BLaER1 (cell line): ENCODE measurements around the gene SYNGR1.

Source experiments
- H3K27ac ChIP-seq: shearing (Covaris generic); formaldehyde crosslinking; 2 replicates; pipeline ENCODE4 v1.8.1; 2022
- H3K27me3 ChIP-seq: shearing (Covaris generic); formaldehyde crosslinking; 2 replicates; pipeline ENCODE4 v1.8.1; 2022
- H3K36me3 ChIP-seq: shearing (Covaris generic); formaldehyde crosslinking; 2 replicates; pipeline ENCODE4 v1.8.1; 2022
- H3K4me1 ChIP-seq: shearing (Covaris generic); formaldehyde crosslinking; 2 replicates; pipeline ENCODE4 v1.8.1; 2022
- H3K4me2 ChIP-seq: shearing (Covaris generic); formaldehyde crosslinking; 2 replicates; pipeline ENCODE4 v1.8.1; 2022
- H3K4me3 ChIP-seq: shearing (Covaris generic); formaldehyde crosslinking; 2 replicates; pipeline ENCODE4 v1.8.1; 2022
- H3K9ac ChIP-seq: shearing (Covaris generic); formaldehyde crosslinking; 2 replicates; pipeline ENCODE4 v1.8.1; 2022
- H3K9me3 ChIP-seq: shearing (Covaris generic); formaldehyde crosslinking; 2 replicates; pipeline ENCODE4 v1.8.1; 2022
- H4K20me1 ChIP-seq: shearing (Covaris generic); formaldehyde crosslinking; 2 replicates; pipeline ENCODE4 v1.8.1; 2022
- Cebpa-rat ChIP-seq: shearing (Covaris generic); IDR thresholded peaks from 2 replicates; pipeline ENCODE4 v1.8.1; 2022

Gene SYNGR1

GRCh38 chr22:39432361-39432811 lies 82.6 kb downstream of the SYNGR1 start:
- no peaks in the 10 kb centered on the region for H4K20me1 ChIP-seq
- peak overlapping the region; percentile 18; the same call in 1 of the 2 replicates for H3K27ac ChIP-seq
- no peak for TF ChIP-seq Cebpa-rat
- H3K27me3 ChIP-seq = no peaks in the 10 kb centered on the region
- H3K4me1 ChIP-seq = peaks cover 56% of the 10 kb centered on the region
- peak overlapping the region; percentile 41 for H3K4me2 ChIP-seq
- peaks cover 72% of the 10 kb centered on the region for H3K36me3 ChIP-seq
- no peaks in the 10 kb centered on the region for H3K9me3 ChIP-seq
- H3K4me3 ChIP-seq = no peak overlapping the region
- H3K9ac ChIP-seq = peak overlapping the region; percentile 38; the same call in 1 of the 2 replicates

GRCh38 chr22:39433476-39434242 lies 83.9 kb downstream of the SYNGR1 start:
- no peak for TF ChIP-seq Cebpa-rat
- Histone ChIP-seq H3K27ac (no peak overlapping the region), H3K9ac (no peak overlapping the region), H3K4me2 (peak overlapping the region; percentile 41), H3K4me1 (peaks cover 67% of the 10 kb centered on the region), H3K9me3 (no peaks in the 10 kb centered on the region), H3K36me3 (peaks cover 59% of the 10 kb centered on the region), H3K4me3 (no peak overlapping the region), H3K27me3 (no peaks in the 10 kb centered on the region), H4K20me1 (no peaks in the 10 kb centered on the region)

GRCh38 chr22:39434243-39434653 lies 84.5 kb downstream of the SYNGR1 start:
- Histone ChIP-seq H3K4me1 (peaks cover 69% of the 10 kb centered on the region), H4K20me1 (no peaks in the 10 kb centered on the region), H3K27ac (no peak overlapping the region), H3K27me3 (no peaks in the 10 kb centered on the region), H3K9me3 (no peaks in the 10 kb centered on the region), H3K4me2 (0 out of 2 replicates have a peak overlapping the region, but pooled peaks have one; percentile 83), H3K36me3 (peaks cover 53% of the 10 kb centered on the region), H3K9ac (no peak overlapping the region), H3K4me3 (no peak overlapping the region)
- no peak for TF ChIP-seq Cebpa-rat

GRCh38 chr22:39434721-39435120 lies 84.9 kb downstream of the SYNGR1 start:
- H3K9ac ChIP-seq = no peak overlapping the region
- no peaks in the 10 kb centered on the region for H3K9me3 ChIP-seq
- no peak for TF ChIP-seq Cebpa-rat
- peaks cover 69% of the 10 kb centered on the region for H3K4me1 ChIP-seq
- no peaks in the 10 kb centered on the region for H3K27me3 ChIP-seq
- no peak overlapping the region for H3K27ac ChIP-seq
- H3K4me2 ChIP-seq = peak overlapping the region; percentile 83; the same call in 1 of the 2 replicates
- H4K20me1 ChIP-seq = no peaks in the 10 kb centered on the region
- no peak overlapping the region for H3K4me3 ChIP-seq
- peaks cover 49% of the 10 kb centered on the region for H3K36me3 ChIP-seq
